Stimulated activated naive B cell treated with anti-CD40 and anti-IgM and Interleukin-4, amounts not matched to agents 10 μg/mL and 1 μg/mL and 100 μg/mL, for 72 hours (primary cell): ENCODE results near the gene AHCY.
"Not testable (repeated sequence)": the region's sequence is repeated elsewhere in the genome, so short reads cannot be mapped to it uniquely, and the experiment has no call there.

ENCODE experiments used
- ATAC-seq, 2 donors: fragments of 150-1000 bp; cut with Tn5 transposase; replicated peaks; 2 replicates each; pipeline ENCODE4 v1.10.0; 2021; ENCODE audit warnings: moderate library complexity in 1 of 2
- DNase-seq: peaks from one replicate; pipeline ENCODE4 v3.0.0; 2021
- H3K27ac Mint-ChIP-seq: one replicate; pipeline ENCODE4 v1.8.0; 2022; ENCODE audit warnings: mild to moderate bottlenecking, mixed read lengths
- H3K27me3 Mint-ChIP-seq, 2 donors: one replicate each; pipeline ENCODE4 v1.8.0; 2022; ENCODE audit warnings: mixed read lengths in 2 of 2
- H3K36me3 Mint-ChIP-seq, 2 donors: one replicate each; pipeline ENCODE4 v1.8.0; 2022; ENCODE audit warnings: mixed read lengths in 2 of 2, mild to moderate bottlenecking in 1 of 2
- H3K4me1 Mint-ChIP-seq, 2 donors: one replicate each; pipeline ENCODE4 v1.8.0; 2022; ENCODE audit warnings: mixed read lengths in 2 of 2, mild to moderate bottlenecking in 1 of 2
- H3K4me3 Mint-ChIP-seq, 2 donors: one replicate each; pipeline ENCODE4 v1.8.0; 2022; ENCODE audit warnings: mild to moderate bottlenecking in 2 of 2, mixed read lengths in 2 of 2, moderate library complexity in 1 of 2
- H3K9me3 Mint-ChIP-seq, 2 donors: one replicate each; pipeline ENCODE4 v1.8.0; 2022; ENCODE audit warnings: mixed read lengths in 2 of 2, mild to moderate bottlenecking in 1 of 2

AHCY gene

GRCh38 chr20:34302723-34303533 lies at the start of gene AHCY:
AHCY (minus strand) TSS chr20:34303355; CDS start chr20:34303270, 85 bp downstream.
- peak; percentile 92 for DNase-seq
- Mint-ChIP-seq H3K9me3 (no peaks in the 10 kb centered on the region), H3K4me3 (peak within 1 kb of the TSS; percentile 91 to 99), H3K27me3 (no peaks in the 10 kb centered on the region), H3K4me1 (peaks cover 10 to 23% of the 10 kb centered on the region in 2 donors), H3K27ac (peak within 1 kb of the TSS; percentile 96), H3K36me3 (peaks cover 2 to 4% of the 10 kb centered on the region in 2 donors)
- ATAC-seq = peak; percentile 93 to 94

DNA sequence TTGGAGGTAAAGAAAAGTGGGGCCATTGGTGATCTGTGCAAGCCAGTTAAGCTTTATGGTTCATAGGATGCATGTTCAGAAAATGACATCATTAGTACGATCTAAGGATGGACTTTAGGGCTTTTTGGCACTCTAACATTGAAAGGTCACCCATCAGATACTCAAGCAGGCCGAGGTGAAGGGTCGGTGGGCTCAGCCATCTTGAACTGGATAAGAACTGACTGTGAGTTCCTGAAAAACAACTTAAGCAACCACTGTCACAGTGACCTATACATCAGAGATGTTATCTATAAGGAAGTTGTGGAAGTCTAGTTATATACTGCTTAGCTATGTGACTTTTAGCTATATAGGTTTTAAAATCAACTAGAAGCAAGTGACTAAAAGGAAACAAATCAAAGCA lies 46.9 kb upstream of the AHCY start:
- Mint-ChIP-seq H3K27me3 (no peaks in the 10 kb centered on the region), H3K27ac (no peak overlapping the region), H3K36me3 (no peaks in the 10 kb centered on the region), H3K4me3 (no peak overlapping the region), H3K4me1 (no peaks in the 10 kb centered on the region), H3K9me3 (no peaks in the 10 kb centered on the region)
- DNase-seq (no peak), ATAC-seq (peak in 1 of 2 donors; percentile 14)

DNA sequence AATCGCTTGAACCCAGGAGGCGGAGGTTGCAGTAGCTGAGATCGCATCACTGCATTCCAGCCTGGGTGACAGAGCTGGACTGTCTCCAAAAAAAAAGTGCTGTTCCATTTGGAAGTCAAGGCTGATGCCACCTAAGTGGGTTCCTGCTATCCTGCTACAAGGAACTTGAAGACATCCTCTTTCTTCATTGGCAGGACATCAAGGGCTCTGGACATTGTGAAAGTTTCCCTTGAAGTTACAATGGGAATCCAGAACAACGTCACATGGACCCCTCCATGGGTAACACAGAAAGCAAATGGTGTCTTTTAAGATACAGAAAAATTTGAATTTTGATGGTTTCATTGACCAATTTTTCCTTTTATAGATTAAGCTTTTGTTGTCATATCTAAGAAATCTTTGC lies 44.4 kb upstream of the AHCY start:
- Mint-ChIP-seq H3K4me1 (no peaks in the 10 kb centered on the region), H3K4me3 (no peak overlapping the region), H3K9me3 (no peaks in the 10 kb centered on the region), H3K27ac (no peak overlapping the region), H3K27me3 (no peaks in the 10 kb centered on the region), H3K36me3 (no peaks in the 10 kb centered on the region)
- DNase-seq (no peak), ATAC-seq (no peak)

GRCh38 chr20:34346533-34346865 lies 43.3 kb upstream of the AHCY start:
- ATAC-seq, H3K9me3 Mint-ChIP-seq: not testable (repeated sequence)

DNA sequence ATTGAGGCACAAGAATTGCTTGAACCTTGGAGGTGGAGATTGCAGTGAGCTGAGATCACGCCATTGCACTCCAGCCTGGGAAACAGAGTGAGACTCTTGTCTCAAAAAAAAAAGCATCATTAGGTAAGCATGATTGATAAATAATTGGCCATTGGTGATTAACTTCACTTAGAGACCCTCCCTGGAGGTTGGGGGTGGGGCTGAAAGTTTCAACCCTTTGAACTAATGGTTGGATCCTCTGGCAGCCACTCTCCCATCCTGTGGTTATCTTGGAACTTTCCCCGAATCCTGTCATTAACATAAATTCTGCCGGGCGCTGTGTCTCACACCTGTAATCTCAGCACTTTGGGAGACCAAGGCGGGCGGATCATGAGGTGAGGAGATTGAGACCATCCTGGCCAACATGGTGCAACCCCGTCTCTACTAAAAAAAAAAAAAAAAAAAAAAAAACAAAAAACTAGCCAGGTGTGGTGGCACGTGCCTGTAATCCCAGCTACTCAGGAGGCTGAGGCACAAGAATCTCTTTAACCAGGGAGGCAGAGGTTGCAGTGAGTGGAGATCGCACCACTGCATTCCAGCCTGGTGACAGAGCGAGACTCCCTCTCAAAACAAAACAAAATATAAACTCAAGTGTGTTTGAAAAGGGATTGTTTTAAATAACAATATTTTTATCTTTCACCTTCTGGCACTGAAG lies 42.8 kb upstream of the AHCY start:
- not testable (repeated sequence) for H3K27me3 Mint-ChIP-seq, H3K4me1 Mint-ChIP-seq, H3K27ac Mint-ChIP-seq, H3K4me3 Mint-ChIP-seq, DNase-seq, ATAC-seq, H3K9me3 Mint-ChIP-seq, H3K36me3 Mint-ChIP-seq

More at GRCh38 chr20:34346533-34346865, 43.3 kb upstream of the AHCY start:
- not testable (repeated sequence) for DNase-seq, H3K4me3 Mint-ChIP-seq, H3K36me3 Mint-ChIP-seq, H3K4me1 Mint-ChIP-seq, H3K27ac Mint-ChIP-seq, H3K27me3 Mint-ChIP-seq

DNA sequence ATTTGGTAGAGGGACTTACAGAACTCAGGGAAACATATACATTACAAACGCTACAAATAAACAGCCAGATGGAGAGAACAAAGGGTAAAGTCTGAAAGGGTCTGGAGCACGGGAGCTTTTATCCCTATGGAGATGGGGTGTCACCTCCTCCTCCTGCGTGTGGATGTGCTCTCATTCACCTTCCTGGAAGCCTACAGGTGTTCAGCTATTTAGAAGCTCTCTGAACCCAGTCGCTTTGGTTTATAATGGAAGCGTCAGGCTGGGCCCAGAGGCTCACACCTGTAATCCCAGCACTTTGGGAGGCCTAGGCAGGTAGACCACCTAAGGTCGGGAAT lies 42.2 kb upstream of the AHCY start:
- no peak overlapping the region for H3K4me3 Mint-ChIP-seq
- H3K9me3 Mint-ChIP-seq = no peaks in the 10 kb centered on the region
- no peaks in the 10 kb centered on the region for H3K27me3 Mint-ChIP-seq
- peaks cover 0 to 2% of the 10 kb centered on the region in 2 donors for H3K4me1 Mint-ChIP-seq
- H3K36me3 Mint-ChIP-seq = no peaks in the 10 kb centered on the region
- DNase-seq = no peak
- no peak for ATAC-seq
- H3K27ac Mint-ChIP-seq = no peak overlapping the region

- no peaks in the 10 kb centered on the region for H3K36me3 Mint-ChIP-seq
- DNase-seq = no peak
- H3K4me3 Mint-ChIP-seq = no peak overlapping the region
- no peaks in the 10 kb centered on the region for H3K27me3 Mint-ChIP-seq
- H3K4me1 Mint-ChIP-seq = peaks cover 7 to 8% of the 10 kb centered on the region in 2 donors
- ATAC-seq = no peak
- H3K9me3 Mint-ChIP-seq = no peaks in the 10 kb centered on the region
- no peak overlapping the region for H3K27ac Mint-ChIP-seq
Observed at GRCh38 chr20:34344238-34344637, 41.1 kb upstream of the AHCY start.

GRCh38 chr20:34343458-34344211 lies 40.5 kb upstream of the AHCY start:
- DNase-seq (no peak), ATAC-seq (no peak)
- peaks cover 7 to 8% of the 10 kb centered on the region in 2 donors for H3K4me1 Mint-ChIP-seq
- H3K4me3 Mint-ChIP-seq = no peak overlapping the region
- H3K36me3 Mint-ChIP-seq = no peaks in the 10 kb centered on the region
- H3K9me3 Mint-ChIP-seq = no peaks in the 10 kb centered on the region
- no peaks in the 10 kb centered on the region for H3K27me3 Mint-ChIP-seq
- H3K27ac Mint-ChIP-seq = no peak overlapping the region

GRCh38 chr20:34341199-34341598 lies 38.0 kb upstream of the AHCY start:
- not testable (repeated sequence) for H3K27me3 Mint-ChIP-seq, ATAC-seq, H3K36me3 Mint-ChIP-seq, H3K4me3 Mint-ChIP-seq, DNase-seq, H3K9me3 Mint-ChIP-seq
- Mint-ChIP-seq H3K4me1 (peaks cover 11 to 17% of the 10 kb centered on the region in 2 donors), H3K27ac (peak overlapping the region; percentile 42)

GRCh38 chr20:34340726-34341125 lies 37.6 kb upstream of the AHCY start:
- DNase-seq, H3K27ac Mint-ChIP-seq, H3K27me3 Mint-ChIP-seq, H3K4me3 Mint-ChIP-seq, H3K9me3 Mint-ChIP-seq, ATAC-seq, H3K36me3 Mint-ChIP-seq: not testable (repeated sequence)
- H3K4me1 Mint-ChIP-seq = peaks cover 11 to 17% of the 10 kb centered on the region in 2 donors

GRCh38 chr20:34337982-34338726 lies 35.0 kb upstream of the AHCY start:
- peaks cover 11 to 24% of the 10 kb centered on the region in 2 donors for H3K4me1 Mint-ChIP-seq
- no peaks in the 10 kb centered on the region for H3K27me3 Mint-ChIP-seq
- H3K36me3 Mint-ChIP-seq = no peaks in the 10 kb centered on the region
- no peak for DNase-seq
- no peaks in the 10 kb centered on the region for H3K9me3 Mint-ChIP-seq
- H3K27ac Mint-ChIP-seq = no peak overlapping the region
- no peak overlapping the region for H3K4me3 Mint-ChIP-seq
- ATAC-seq = no peak

DNA sequence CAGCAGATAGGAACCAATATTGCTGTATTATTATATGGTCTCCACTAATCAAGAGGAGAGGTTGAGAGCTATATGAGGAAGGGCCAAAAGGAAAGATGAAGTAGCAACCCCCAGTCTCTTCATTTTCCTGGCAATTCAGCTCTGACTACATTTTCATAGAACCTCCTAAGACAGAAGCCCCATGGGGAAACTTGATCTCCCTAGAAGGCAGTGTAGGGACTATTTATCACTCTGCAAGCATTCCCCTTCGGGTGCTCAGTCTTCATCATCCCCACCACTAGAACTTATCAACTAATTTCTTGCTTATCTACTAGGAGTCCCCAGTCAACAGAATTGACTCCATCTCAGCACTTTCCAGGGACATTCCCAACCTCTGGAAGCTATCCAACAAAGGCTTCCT lies 34.4 kb upstream of the AHCY start:
- no peak for ATAC-seq
- H3K27me3 Mint-ChIP-seq = no peaks in the 10 kb centered on the region
- peaks cover 11 to 24% of the 10 kb centered on the region in 2 donors for H3K4me1 Mint-ChIP-seq
- no peaks in the 10 kb centered on the region for H3K36me3 Mint-ChIP-seq
- DNase-seq = no peak
- no peak overlapping the region for H3K27ac Mint-ChIP-seq
- H3K4me3 Mint-ChIP-seq = no peak overlapping the region
- H3K9me3 Mint-ChIP-seq = no peaks in the 10 kb centered on the region

DNA sequence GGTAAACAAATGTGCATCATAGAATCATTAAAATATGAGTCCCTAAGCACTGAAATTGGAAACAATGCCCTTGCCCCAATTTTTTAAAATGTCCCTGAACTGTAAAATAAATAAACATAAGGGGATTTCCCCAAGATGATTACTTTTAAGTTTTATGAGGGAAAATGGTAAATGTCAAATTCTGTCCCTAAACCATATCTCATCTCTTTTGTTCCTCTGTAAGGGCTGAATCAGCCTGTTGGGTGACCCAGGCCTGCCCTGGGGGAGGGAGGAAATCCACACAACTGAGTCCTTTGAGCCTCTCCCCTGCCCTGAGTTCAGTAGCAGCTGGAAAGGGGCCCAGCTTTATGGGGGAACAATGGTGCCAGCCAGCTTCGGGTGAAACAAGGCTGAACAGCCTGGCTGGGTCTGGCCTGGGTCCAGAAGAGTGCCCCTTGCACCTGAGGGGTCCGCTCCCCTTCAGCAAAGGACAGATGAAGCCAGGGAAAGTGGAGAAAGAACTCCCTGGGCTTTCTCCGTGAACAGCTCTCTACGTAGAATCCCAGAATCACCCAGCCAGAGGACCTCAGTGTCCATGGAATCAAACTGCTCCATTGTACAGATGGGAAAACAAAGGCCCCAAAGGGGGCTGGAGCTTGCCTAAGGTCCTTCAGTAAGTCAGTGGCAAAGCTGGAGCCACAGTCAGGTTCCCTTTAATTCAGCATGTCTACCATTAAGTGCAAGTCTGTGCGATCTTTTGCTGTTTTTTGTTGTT lies 31.7 kb upstream of the AHCY start:
- no peaks in the 10 kb centered on the region for H3K36me3 Mint-ChIP-seq
- no peaks in the 10 kb centered on the region for H3K9me3 Mint-ChIP-seq
- H3K4me3 Mint-ChIP-seq = no peak overlapping the region
- ATAC-seq (no peak), DNase-seq (no peak)
- H3K27ac Mint-ChIP-seq = no peak overlapping the region
- peaks cover 7 to 19% of the 10 kb centered on the region in 2 donors for H3K4me1 Mint-ChIP-seq
- H3K27me3 Mint-ChIP-seq = no peaks in the 10 kb centered on the region
